Erythroblast (primary cell): Measurements from ENCODE around the gene CLSTN2.

Experiments
- GATA1 ChIP-seq: IDR thresholded peaks from 2 replicates; pipeline ENCODE4 v1.6.1; 2011; ENCODE audit warnings: low read depth, mild to moderate bottlenecking, control low read depth, low read length, moderate library complexity
- POLR2A ChIP-seq: IDR thresholded peaks from 2 replicates; pipeline ENCODE4 v1.6.1; 2011; ENCODE audit warnings: mild to moderate bottlenecking, low read length

DNA sequence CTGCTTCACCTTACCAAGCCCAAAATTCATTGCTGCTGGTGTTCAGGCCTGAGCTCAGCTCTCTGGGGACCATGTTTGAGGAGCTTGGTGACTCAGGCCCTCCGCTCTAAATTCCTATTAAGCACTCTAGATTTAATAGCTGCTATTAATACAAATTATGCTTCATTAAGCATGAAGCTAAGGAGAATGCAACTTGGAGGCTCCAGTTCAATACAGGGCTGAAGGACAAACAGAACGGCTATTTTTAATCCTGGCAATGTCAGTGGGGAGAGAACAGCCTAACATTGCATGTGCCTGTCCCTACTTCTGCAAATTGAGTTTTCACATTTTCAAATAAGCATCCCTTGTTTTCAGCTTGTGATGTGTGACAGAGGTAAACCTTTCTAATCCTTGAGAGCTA lies 662.8 kb downstream of the CLSTN2 start:
- TF ChIP-seq POLR2A: no peak
- TF ChIP-seq GATA1: no peak
